Endothelial cell of umbilical vein (primary cell): ENCODE measurements around the gene PALB2.

Experiments used
- EZH2 ChIP-seq: IDR thresholded peaks from 2 replicates; pipeline ENCODE4 v1.6.1; 2012; ENCODE audit warnings: borderline replicate concordance, low read depth, mild to moderate bottlenecking, moderate library complexity, low read length, inconsistent platforms; ENCODE audit not compliant: severe bottlenecking
- FOS ChIP-seq: IDR thresholded peaks from 2 replicates; pipeline ENCODE4 v1.6.1; 2011; ENCODE audit warnings: mild to moderate bottlenecking, low read length, moderate library complexity, borderline replicate concordance; ENCODE audit not compliant: insufficient read depth
- JUN ChIP-seq: IDR thresholded peaks from 2 replicates; pipeline ENCODE4 v1.6.1; 2011; ENCODE audit warnings: borderline replicate concordance, low read depth; ENCODE audit not compliant: insufficient read length, insufficient read depth
- MYC ChIP-seq: IDR thresholded peaks from one replicate; pipeline ENCODE4 v1.6.1; 2011; ENCODE audit warnings: mild to moderate bottlenecking, low read depth, low read length
- POLR2A ChIP-seq: IDR thresholded peaks from 2 replicates; pipeline ENCODE4 v1.6.1; 2012; ENCODE audit warnings: low read depth, mild to moderate bottlenecking, control low read depth, low read length
- TF ChIP-seq, protein P1 (sequence below), 2 donors: IDR thresholded peaks; 1 replicate in 1 of 2; 2 replicates in 1 of 2; pipeline ENCODE4 v1.5.1; 2011; ENCODE audit warnings: low read length in 2 of 2, mild to moderate bottlenecking in 2 of 2, moderate library complexity in 2 of 2, control low read depth in 1 of 2, inconsistent platforms in 1 of 2, low read depth in 1 of 2; ENCODE audit not compliant: insufficient read depth in 1 of 2; ENCODE audit errors: extremely low read depth in 1 of 2
- TF ChIP-seq, protein P2 (sequence below): IDR thresholded peaks from 2 replicates; pipeline ENCODE4 v1.6.1; 2011; ENCODE audit not compliant: insufficient read depth, insufficient read length

DNA sequence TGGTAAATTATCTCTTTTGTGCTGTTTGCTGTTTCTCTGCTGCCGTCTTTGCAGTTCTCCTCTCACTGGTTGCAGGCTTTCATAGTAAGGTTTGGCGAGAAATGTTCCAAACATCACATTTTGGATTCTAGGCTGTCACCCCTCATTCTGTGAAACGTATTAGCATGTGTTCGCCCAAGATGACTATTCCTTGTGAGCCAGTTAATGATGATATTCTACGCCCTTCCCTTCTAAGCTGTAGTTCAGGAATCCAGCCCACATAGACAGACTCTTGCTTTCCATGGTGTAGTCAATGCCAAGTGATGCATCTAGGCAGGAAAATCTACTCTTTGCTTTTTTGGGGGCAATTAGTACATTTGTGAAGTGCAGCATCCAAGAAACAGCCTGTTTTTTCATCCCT, 69.2 kb downstream of the PALB2 start:
- TF ChIP-seq, protein P1, sequence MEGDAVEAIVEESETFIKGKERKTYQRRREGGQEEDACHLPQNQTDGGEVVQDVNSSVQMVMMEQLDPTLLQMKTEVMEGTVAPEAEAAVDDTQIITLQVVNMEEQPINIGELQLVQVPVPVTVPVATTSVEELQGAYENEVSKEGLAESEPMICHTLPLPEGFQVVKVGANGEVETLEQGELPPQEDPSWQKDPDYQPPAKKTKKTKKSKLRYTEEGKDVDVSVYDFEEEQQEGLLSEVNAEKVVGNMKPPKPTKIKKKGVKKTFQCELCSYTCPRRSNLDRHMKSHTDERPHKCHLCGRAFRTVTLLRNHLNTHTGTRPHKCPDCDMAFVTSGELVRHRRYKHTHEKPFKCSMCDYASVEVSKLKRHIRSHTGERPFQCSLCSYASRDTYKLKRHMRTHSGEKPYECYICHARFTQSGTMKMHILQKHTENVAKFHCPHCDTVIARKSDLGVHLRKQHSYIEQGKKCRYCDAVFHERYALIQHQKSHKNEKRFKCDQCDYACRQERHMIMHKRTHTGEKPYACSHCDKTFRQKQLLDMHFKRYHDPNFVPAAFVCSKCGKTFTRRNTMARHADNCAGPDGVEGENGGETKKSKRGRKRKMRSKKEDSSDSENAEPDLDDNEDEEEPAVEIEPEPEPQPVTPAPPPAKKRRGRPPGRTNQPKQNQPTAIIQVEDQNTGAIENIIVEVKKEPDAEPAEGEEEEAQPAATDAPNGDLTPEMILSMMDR (IDR thresholded peaks at IDR 0.05; ENCODE audit: extremely low read depth in 1 of 2, insufficient read depth in 1 of 2, low read depth in 1 of 2, low read length in 2 of 2): no peak
- TF ChIP-seq EZH2: no peak
- TF ChIP-seq MYC: no peak
- TF ChIP-seq, protein P2, sequence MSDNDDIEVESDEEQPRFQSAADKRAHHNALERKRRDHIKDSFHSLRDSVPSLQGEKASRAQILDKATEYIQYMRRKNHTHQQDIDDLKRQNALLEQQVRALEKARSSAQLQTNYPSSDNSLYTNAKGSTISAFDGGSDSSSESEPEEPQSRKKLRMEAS: no peak
- TF ChIP-seq JUN: no peak
- no peak for TF ChIP-seq POLR2A
- no peak for TF ChIP-seq FOS
